ENCODE measurements around the gene USP8. TPM values are rescaled to one million over a fixed set of nuclear protein-coding genes. Genes with fewer than 3 reads are reported as not detected.
A peak's percentile ranks its signal among the peaks of the same experiment; 100 is the strongest.
"Not testable (repeated sequence)": the region's sequence is repeated elsewhere in the genome, so short reads cannot be mapped to it uniquely, and the experiment has no call there.

The USP8 gene
- total RNA-seq, 1 donor from 2014 or later: 54.5 TPM

GRCh38 chr15:50418041-50418583, 6.1 kb upstream of the USP8 start:
- H3K27me3 Mint-ChIP-seq (ENCODE audit: low read depth, unreplicated experiment): peaks cover 3% of the 10 kb centered on the region
- no peaks in the 10 kb centered on the region for H3K9me3 Mint-ChIP-seq (ENCODE audit: unreplicated experiment)

GRCh38 chr15:50425219-50425618, 1.0 kb downstream of the USP8 start:
- Histone ChIP-seq H3K27ac (ENCODE audit: low read depth, low read length) (no peak overlapping the region), H2AFZ (ENCODE audit: low read depth, low read length) (no peak overlapping the region), H3K9ac (ENCODE audit: low read length) (peak overlapping the region; percentile 97), H3K79me2 (ENCODE audit: insufficient read depth, low read length) (peaks cover 61% of the 10 kb centered on the region), H3K4me2 (ENCODE audit: low read length) (peak overlapping the region; percentile 93), H3K9me3 (ENCODE audit: insufficient read depth, low read depth, low read length) (no peaks in the 10 kb centered on the region), H3K4me3 (ENCODE audit: insufficient read depth, low read depth, low read length) (peak overlapping the region; percentile 98), H3K27me3 (ENCODE audit: insufficient read depth, low read length) (no peaks in the 10 kb centered on the region), H3K36me3 (ENCODE audit: insufficient read depth, low read length) (no peaks in the 10 kb centered on the region), H4K20me1 (ENCODE audit: insufficient read depth, low read length) (peaks cover 41% of the 10 kb centered on the region), H3K4me1 (ENCODE audit: insufficient read depth, low read length) (peaks cover 4% of the 10 kb centered on the region)
- no peaks in the 10 kb centered on the region for H3K9me3 Mint-ChIP-seq (ENCODE audit: unreplicated experiment)
- H3K4me3 Mint-ChIP-seq (ENCODE audit: unreplicated experiment): peak overlapping the region; percentile 98
- no peaks in the 10 kb centered on the region for H3K36me3 Mint-ChIP-seq (ENCODE audit: low read depth, unreplicated experiment)
- H3K27ac Mint-ChIP-seq (ENCODE audit: unreplicated experiment): peak overlapping the region; percentile 53
- H3K27me3 Mint-ChIP-seq (ENCODE audit: low read depth, unreplicated experiment): no peaks in the 10 kb centered on the region
- DNase-seq (ENCODE audit: low read depth): no peak
- TF ChIP-seq CTCF (IDR thresholded peaks at IDR 0.05; ENCODE audit: insufficient read depth, low read depth, low read length) (no peak), EZH2 (IDR thresholded peaks at IDR 0.05; ENCODE audit: insufficient read depth, low read length) (no peak)
- no peak for FAIRE-seq
- peaks cover 4% of the 10 kb centered on the region for H3K4me1 Mint-ChIP-seq (ENCODE audit: low read depth, unreplicated experiment)

More at GRCh38 chr15:50418041-50418583, 6.1 kb upstream of the USP8 start:
- H3K4me1 ChIP-seq (ENCODE audit: insufficient read depth, low read length): no peaks in the 10 kb centered on the region
- no peak overlapping the region for H3K27ac ChIP-seq (ENCODE audit: low read depth, low read length)
- H3K9me3 ChIP-seq (ENCODE audit: insufficient read depth, low read depth, low read length): no peaks in the 10 kb centered on the region
- H3K36me3 Mint-ChIP-seq (ENCODE audit: low read depth, unreplicated experiment): no peaks in the 10 kb centered on the region
- H3K4me1 Mint-ChIP-seq (ENCODE audit: low read depth, unreplicated experiment): no peaks in the 10 kb centered on the region
- H3K9ac ChIP-seq (ENCODE audit: low read length): no peak overlapping the region
- no peak overlapping the region for H3K4me2 ChIP-seq (ENCODE audit: low read length)
- no peak overlapping the region for H3K27ac Mint-ChIP-seq (ENCODE audit: unreplicated experiment)
- FAIRE-seq (no peak), DNase-seq (ENCODE audit: low read depth) (no peak)
- H3K4me3 Mint-ChIP-seq (ENCODE audit: unreplicated experiment): no peak overlapping the region
- no peaks in the 10 kb centered on the region for H3K79me2 ChIP-seq (ENCODE audit: insufficient read depth, low read length)
- no peaks in the 10 kb centered on the region for H3K36me3 ChIP-seq (ENCODE audit: insufficient read depth, low read length)
- no peak overlapping the region for H2AFZ ChIP-seq (ENCODE audit: low read depth, low read length)
- no peak for TF ChIP-seq EZH2 (IDR thresholded peaks at IDR 0.05; ENCODE audit: insufficient read depth, low read length)
- TF ChIP-seq CTCF (IDR thresholded peaks at IDR 0.05; ENCODE audit: insufficient read depth, low read depth, low read length): no peak
- no peak overlapping the region for H3K4me3 ChIP-seq (ENCODE audit: insufficient read depth, low read depth, low read length)
- H3K27me3 ChIP-seq (ENCODE audit: insufficient read depth, low read length): no peaks in the 10 kb centered on the region
- H4K20me1 ChIP-seq (ENCODE audit: insufficient read depth, low read length): no peaks in the 10 kb centered on the region

GRCh38 chr15:50425678-50426246, 1.6 kb downstream of the USP8 start:
- not testable (repeated sequence) for DNase-seq (ENCODE audit: low read depth); H3K9me3 ChIP-seq (ENCODE audit: insufficient read depth, low read depth, low read length); H3K27me3 ChIP-seq (ENCODE audit: insufficient read depth, low read length); H3K4me1 ChIP-seq (ENCODE audit: insufficient read depth, low read length); H3K36me3 Mint-ChIP-seq (ENCODE audit: low read depth, unreplicated experiment); H3K36me3 ChIP-seq (ENCODE audit: insufficient read depth, low read length); H3K27ac ChIP-seq (ENCODE audit: low read depth, low read length); H3K27me3 Mint-ChIP-seq (ENCODE audit: low read depth, unreplicated experiment); FAIRE-seq; H3K4me3 ChIP-seq (ENCODE audit: insufficient read depth, low read depth, low read length); H3K9me3 Mint-ChIP-seq (ENCODE audit: unreplicated experiment); H3K4me1 Mint-ChIP-seq (ENCODE audit: low read depth, unreplicated experiment); H2AFZ ChIP-seq (ENCODE audit: low read depth, low read length)
- peak overlapping the region; percentile 98 for H3K4me3 Mint-ChIP-seq (ENCODE audit: unreplicated experiment)
- Histone ChIP-seq H4K20me1 (ENCODE audit: insufficient read depth, low read length) (peaks cover 46% of the 10 kb centered on the region), H3K79me2 (ENCODE audit: insufficient read depth, low read length) (peaks cover 66% of the 10 kb centered on the region), H3K4me2 (ENCODE audit: low read length) (peak overlapping the region; percentile 93), H3K9ac (ENCODE audit: low read length) (peak overlapping the region; percentile 97)
- H3K27ac Mint-ChIP-seq (ENCODE audit: unreplicated experiment): peak overlapping the region; percentile 53

Data from astrocyte (in vitro differentiated cells and primary cell).